NAMALWA (cell line): Measurements from ENCODE around the gene MAGI2.

Experiments
- DNase-seq: peaks from one replicate; pipeline ENCODE4 v3.0.0-alpha.2; 2015; ENCODE audit warnings: low spot score

The MAGI2 gene

GRCh38 chr7:78413568-78413967, 1039.9 kb downstream of the MAGI2 start:
- no peak for DNase-seq

- DNase-seq: no peak
Observed at GRCh38 chr7:78412216-78412858, 1041.1 kb downstream of the MAGI2 start.

- no peak for DNase-seq
Observed at GRCh38 chr7:78407031-78407430, 1046.4 kb downstream of the MAGI2 start.

GRCh38 chr7:78406531-78406930, 1046.9 kb downstream of the MAGI2 start:
- DNase-seq: no peak

GRCh38 chr7:78402096-78402495, 1051.4 kb downstream of the MAGI2 start:
- DNase-seq: no peak

GRCh38 chr7:78400038-78400437, 1053.4 kb downstream of the MAGI2 start:
- no peak for DNase-seq

- DNase-seq: no peak
Observed at GRCh38 chr7:78399033-78399769, 1054.3 kb downstream of the MAGI2 start.

- DNase-seq: no peak
Observed at GRCh38 chr7:78398576-78398975, 1054.9 kb downstream of the MAGI2 start.

GRCh38 chr7:78398081-78398480, 1055.4 kb downstream of the MAGI2 start:
- no peak for DNase-seq

GRCh38 chr7:78396210-78396609, 1057.3 kb downstream of the MAGI2 start:
- DNase-seq: no peak

GRCh38 chr7:78395298-78396036, 1058.0 kb downstream of the MAGI2 start:
- no peak for DNase-seq

GRCh38 chr7:78389022-78389421, 1064.4 kb downstream of the MAGI2 start:
- DNase-seq: no peak

- DNase-seq: no peak
Observed at GRCh38 chr7:78386520-78386919, 1066.9 kb downstream of the MAGI2 start.

- DNase-seq: no peak
Observed at GRCh38 chr7:78383096-78383880, 1070.2 kb downstream of the MAGI2 start.

GRCh38 chr7:78379148-78379547, 1074.3 kb downstream of the MAGI2 start:
- DNase-seq: no peak

- no peak for DNase-seq
Observed at GRCh38 chr7:78377532-78377931, 1075.9 kb downstream of the MAGI2 start.

- no peak for DNase-seq
Observed at GRCh38 chr7:78370936-78371335, 1082.5 kb downstream of the MAGI2 start.

- DNase-seq: no peak
Observed at GRCh38 chr7:78368771-78369170, 1084.7 kb downstream of the MAGI2 start.

GRCh38 chr7:78367280-78367773, 1086.1 kb downstream of the MAGI2 start:
- DNase-seq: no peak

- DNase-seq: peak; percentile 10
Observed at GRCh38 chr7:78363866-78364265, 1089.6 kb downstream of the MAGI2 start.

GRCh38 chr7:78359836-78360235, 1093.6 kb downstream of the MAGI2 start:
- DNase-seq: no peak

- DNase-seq: no peak
Observed at GRCh38 chr7:78357709-78358108, 1095.8 kb downstream of the MAGI2 start.
